Ovary (tissue), 3 donors: ENCODE measurements around the gene CSNK1G3.

Experiments
- POLR2A ChIP-seq: fragments of 450-650 bp; IDR thresholded peaks from one replicate; pipeline ENCODE4 v1.6.1; 2017; ENCODE audit warnings: antibody characterized with exemption, mild to moderate bottlenecking, moderate library complexity
- TF ChIP-seq, protein P1 (sequence below), 3 donors: fragments of 450-650 bp in 2 of 3; fragments of 200-600 bp in 1 of 3; IDR thresholded peaks; one replicate each; pipeline versions ENCODE4 v1.5.1 to v1.8.0; 2016 to 2022; ENCODE audit warnings: antibody characterized with exemption in 3 of 3, mild to moderate bottlenecking in 1 of 3
- donor health status: DM: no; HTN: no; CAD: no.

DNA sequence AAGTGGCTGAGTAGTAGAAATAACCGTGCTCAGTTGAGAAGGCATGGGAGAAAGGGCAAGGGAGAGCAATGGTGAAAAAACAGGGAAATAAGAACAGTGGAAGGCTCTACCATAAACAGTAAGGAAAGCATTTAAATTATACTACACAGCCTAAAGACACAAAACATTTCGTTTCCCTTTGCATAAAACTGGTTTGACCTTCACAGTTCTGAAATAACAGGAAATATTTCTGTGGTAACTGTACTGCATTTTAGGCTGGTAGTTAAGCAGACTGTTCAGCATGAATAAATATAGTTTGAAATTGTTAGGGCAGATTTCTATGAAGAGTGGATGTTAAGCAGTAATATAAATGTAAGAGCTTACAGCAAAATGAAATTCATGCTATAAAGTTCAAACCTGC, 147.5 kb downstream of the CSNK1G3 start:
- no peak for TF ChIP-seq POLR2A
- TF ChIP-seq, protein P1, sequence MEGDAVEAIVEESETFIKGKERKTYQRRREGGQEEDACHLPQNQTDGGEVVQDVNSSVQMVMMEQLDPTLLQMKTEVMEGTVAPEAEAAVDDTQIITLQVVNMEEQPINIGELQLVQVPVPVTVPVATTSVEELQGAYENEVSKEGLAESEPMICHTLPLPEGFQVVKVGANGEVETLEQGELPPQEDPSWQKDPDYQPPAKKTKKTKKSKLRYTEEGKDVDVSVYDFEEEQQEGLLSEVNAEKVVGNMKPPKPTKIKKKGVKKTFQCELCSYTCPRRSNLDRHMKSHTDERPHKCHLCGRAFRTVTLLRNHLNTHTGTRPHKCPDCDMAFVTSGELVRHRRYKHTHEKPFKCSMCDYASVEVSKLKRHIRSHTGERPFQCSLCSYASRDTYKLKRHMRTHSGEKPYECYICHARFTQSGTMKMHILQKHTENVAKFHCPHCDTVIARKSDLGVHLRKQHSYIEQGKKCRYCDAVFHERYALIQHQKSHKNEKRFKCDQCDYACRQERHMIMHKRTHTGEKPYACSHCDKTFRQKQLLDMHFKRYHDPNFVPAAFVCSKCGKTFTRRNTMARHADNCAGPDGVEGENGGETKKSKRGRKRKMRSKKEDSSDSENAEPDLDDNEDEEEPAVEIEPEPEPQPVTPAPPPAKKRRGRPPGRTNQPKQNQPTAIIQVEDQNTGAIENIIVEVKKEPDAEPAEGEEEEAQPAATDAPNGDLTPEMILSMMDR (IDR thresholded peaks at IDR 0.05) = no peak
